ENCODE data around the gene PALMD. TPM values are rescaled to one million over a fixed set of nuclear protein-coding genes. Genes with fewer than 3 reads are reported as not detected.

The PALMD gene
- total RNA-seq, 1 experiment from 2014 or later: 0.05 TPM

- Histone ChIP-seq H3K4me1 (ENCODE audit: control insufficient read depth, insufficient read depth, low read length) (no peaks in the 10 kb centered on the region), H3K9me3 (ENCODE audit: control insufficient read depth, insufficient read depth, low read depth, low read length) (no peaks in the 10 kb centered on the region), H3K27ac (ENCODE audit: low read length) (no peak overlapping the region), H3K4me3 (ENCODE audit: low read depth in 2 of 2, low read length in 2 of 2) (no peak overlapping the region), H3K36me3 (ENCODE audit: control insufficient read depth, insufficient read depth, low read length) (no peaks in the 10 kb centered on the region), H3K27me3 (ENCODE audit: control insufficient read depth, insufficient read depth, low read length) (no peaks in the 10 kb centered on the region)
- DNase-seq (ENCODE audit: low read depth, low spot score) (peak; percentile 42), ATAC-seq (peak; percentile 34; the same call in 1 of the 2 replicates)
- CTCF ChIA-PET: no interaction called here
- intact Hi-C loops (cut with micrococcal nuclease; ENCODE audit: unreplicated experiment) (no loop called here), in situ Hi-C loops (cut with HindIII; ENCODE audit: low pct_unique_long_range_greater_than_20kb, low sequenced_read_pairs) (no loop called here)
- POLR2A ChIA-PET: no interaction called here
- TF ChIP-seq TCF7L2 (IDR thresholded peaks at IDR 0.05; ENCODE audit: low read depth, low read length) (no peak), SIN3A (IDR thresholded peaks at IDR 0.05; ENCODE audit: borderline replicate concordance, insufficient read depth, low read depth, low read length) (no peak), POLR2AphosphoS5 (IDR thresholded peaks at IDR 0.05; ENCODE audit: low read depth, low read length) (no peak), REST (IDR thresholded peaks at IDR 0.05; ENCODE audit: insufficient read depth in 1 of 2, low read depth in 2 of 2, low read length in 1 of 2) (no peak), CTCF (IDR thresholded peaks at IDR 0.05) (no peak)
- BruUV-seq (replicated peaks): no TSS peak
Observed at GRCh38 chr1:99599678-99600175, 46.2 kb upstream of the PALMD start.

GRCh38 chr1:99600782-99601181 lies 45.1 kb upstream of the PALMD start:
- BruUV-seq (replicated peaks): no TSS peak
- H3K27ac ChIP-seq (ENCODE audit: low read length): no peak overlapping the region
- DNase-seq (ENCODE audit: low read depth, low spot score) (no peak), ATAC-seq (no peak)
- H3K27me3 ChIP-seq (ENCODE audit: control insufficient read depth, insufficient read depth, low read length): no peaks in the 10 kb centered on the region
- TF ChIP-seq SIN3A (IDR thresholded peaks at IDR 0.05; ENCODE audit: borderline replicate concordance, insufficient read depth, low read depth, low read length) (no peak), TCF7L2 (IDR thresholded peaks at IDR 0.05; ENCODE audit: low read depth, low read length) (no peak), POLR2AphosphoS5 (IDR thresholded peaks at IDR 0.05; ENCODE audit: low read depth, low read length) (no peak), REST (IDR thresholded peaks at IDR 0.05; ENCODE audit: insufficient read depth in 1 of 2, low read depth in 2 of 2, low read length in 1 of 2) (no peak), CTCF (IDR thresholded peaks at IDR 0.05) (no peak)
- ChIA-PET POLR2A (no interaction called here), CTCF (no interaction called here)
- no peak overlapping the region for H3K4me3 ChIP-seq (ENCODE audit: low read depth in 2 of 2, low read length in 2 of 2)
- no peaks in the 10 kb centered on the region for H3K36me3 ChIP-seq (ENCODE audit: control insufficient read depth, insufficient read depth, low read length)
- H3K4me1 ChIP-seq (ENCODE audit: control insufficient read depth, insufficient read depth, low read length): no peaks in the 10 kb centered on the region
- in situ Hi-C loops (cut with HindIII; ENCODE audit: low pct_unique_long_range_greater_than_20kb, low sequenced_read_pairs): no loop called here
- intact Hi-C loops (cut with micrococcal nuclease; ENCODE audit: unreplicated experiment): no loop called here
- H3K9me3 ChIP-seq (ENCODE audit: control insufficient read depth, insufficient read depth, low read depth, low read length): no peaks in the 10 kb centered on the region

Data from Panc1 (cell line).